Measurements from ENCODE around the gene DOCK11.

The DOCK11 gene

GRCh38 chrX:118530219-118530911 is 34.8 kb downstream of the DOCK11 start:
- DNase-seq (ENCODE audit: low read depth in 2 of 2) = no peak

- no peak for DNase-seq (ENCODE audit: low read depth in 2 of 2)
These were observed 39.3 kb downstream of the DOCK11 start for GRCh38 chrX:118534716-118535493.

GRCh38 chrX:118536204-118536603 is 40.6 kb downstream of the DOCK11 start:
- DNase-seq (ENCODE audit: low read depth in 2 of 2) = no peak

GRCh38 chrX:118536687-118537461 is 41.3 kb downstream of the DOCK11 start:
- DNase-seq (ENCODE audit: low read depth in 2 of 2) = no peak

GRCh38 chrX:118538386-118538785 is 42.8 kb downstream of the DOCK11 start:
- no peak for DNase-seq (ENCODE audit: low read depth in 2 of 2)

- no peak for DNase-seq (ENCODE audit: low read depth in 2 of 2)
These were observed 44.7 kb downstream of the DOCK11 start for GRCh38 chrX:118540342-118540741.

- DNase-seq (ENCODE audit: low read depth in 2 of 2) = no peak
These were observed 45.9 kb downstream of the DOCK11 start for GRCh38 chrX:118541482-118541881.

- no peak for DNase-seq (ENCODE audit: low read depth in 2 of 2)
These were observed 49.9 kb downstream of the DOCK11 start for GRCh38 chrX:118545510-118545909.

- DNase-seq (ENCODE audit: low read depth in 2 of 2) = no peak
These were observed 53.2 kb downstream of the DOCK11 start for GRCh38 chrX:118548841-118549240.

GRCh38 chrX:118550792-118551191 is 55.2 kb downstream of the DOCK11 start:
- DNase-seq (ENCODE audit: low read depth in 2 of 2) = no peak

- no peak for DNase-seq (ENCODE audit: low read depth in 2 of 2)
These were observed 55.8 kb downstream of the DOCK11 start for GRCh38 chrX:118551426-118551825.

GRCh38 chrX:118552121-118552900 is 56.7 kb downstream of the DOCK11 start:
- DNase-seq (ENCODE audit: low read depth in 2 of 2) = no peak

GRCh38 chrX:118553042-118553710 is 57.6 kb downstream of the DOCK11 start:
- no peak for DNase-seq (ENCODE audit: low read depth in 2 of 2)

GRCh38 chrX:118554511-118554910 is 58.9 kb downstream of the DOCK11 start:
- no peak for DNase-seq (ENCODE audit: low read depth in 2 of 2)

GRCh38 chrX:118558926-118559325 is 63.3 kb downstream of the DOCK11 start:
- DNase-seq (ENCODE audit: low read depth in 2 of 2) = no peak

GRCh38 chrX:118560489-118560888 is 64.9 kb downstream of the DOCK11 start:
- no peak for DNase-seq (ENCODE audit: low read depth in 2 of 2)

GRCh38 chrX:118562582-118563164 is 67.1 kb downstream of the DOCK11 start:
- DNase-seq (ENCODE audit: low read depth in 2 of 2) = no peak

- DNase-seq (ENCODE audit: low read depth in 2 of 2) = no peak
These were observed 68.9 kb downstream of the DOCK11 start for GRCh38 chrX:118564498-118564897.

GRCh38 chrX:118565853-118566252 is 70.2 kb downstream of the DOCK11 start:
- DNase-seq (ENCODE audit: low read depth in 2 of 2) = no peak

GRCh38 chrX:118566359-118566758 is 70.7 kb downstream of the DOCK11 start:
- DNase-seq (ENCODE audit: low read depth in 2 of 2) = peak; percentile 83 to 85

- DNase-seq (ENCODE audit: low read depth in 2 of 2) = no peak
These were observed 74.1 kb downstream of the DOCK11 start for GRCh38 chrX:118569676-118570075.

Data from fibroblast of skin of left quadriceps (primary cell).